HCT116 (cell line): Measurements from ENCODE around the gene USP30. TPM values are rescaled to one million over a fixed set of nuclear protein-coding genes. Genes with fewer than 3 reads are reported as not detected.

Experiments used
- ATAC-seq: fragments of 200-7000 bp; cut with Tn5 transposase; 2 replicates; pipeline ENCODE4 v1.9.1; 2020; ENCODE audit warnings: mild to moderate bottlenecking, moderate library complexity
- BruUV-seq: library from RNA; stranded (reverse); fragments of 400-500 nt; replicated peaks from 2 replicates; lab custom pipeline; 2021; lab: Mats Ljungman, UMichigan
- CTCF ChIA-PET: fragments of 300-600 bp; sonication (Branson Sonifier 250); formaldehyde crosslinking; loops from one replicate; lab custom pipeline; 2021; ENCODE audit warnings: antibody characterized with exemption; lab: Charles Lee
- POLR2A ChIA-PET: fragments of 300-600, 350-600 bp; sonication (Branson Sonifier 250); formaldehyde crosslinking; loops from one replicate; lab custom pipeline; 2021; ENCODE audit warnings: antibody characterized with exemption; lab: Charles Lee
- RAD21 ChIA-PET, 2 experiments: fragments of 300-600 bp; sonication (Branson Sonifier 250); formaldehyde crosslinking; loops; one replicate each; lab custom pipeline; 2023; ENCODE audit warnings: low total read pairs in 2 of 2; ENCODE audit not compliant: uncharacterized antibody in 2 of 2, unreplicated experiment in 2 of 2, low non-redundant PET in 1 of 2; lab: Charles Lee
- DNase-seq: peaks from one replicate; pipeline ENCODE4 v3.0.0-alpha.2; 2010; ENCODE audit warnings: low read depth, low spot score
- H2AFZ ChIP-seq: fragments of 200-600 bp; shearing (Covaris generic), sonication (generic); 2 replicates; pipeline ENCODE4 v1.6.1; 2017; ENCODE audit warnings: low read depth, mixed run types, mixed read lengths, antibody characterized with exemption, low read length; ENCODE audit not compliant: poor library complexity, severe bottlenecking
- H3K27ac ChIP-seq: 2 replicates; pipeline ENCODE4 v1.5.1; 2012; ENCODE audit warnings: low read depth, low read length
- H3K27me3 ChIP-seq: fragments of 200-600 bp; sonication (generic); 2 replicates; pipeline ENCODE4 v1.6.1; 2016; ENCODE audit warnings: mixed run types, low read length, mixed read lengths; ENCODE audit not compliant: insufficient read depth
- H3K36me3 ChIP-seq, 2 experiments: fragments of 200-500 bp in 1 of 2; fragments of 200-600 bp in 1 of 2; sonication (Bioruptor generic) in 1 of 2; sonication (generic) in 1 of 2; 2 replicates each; pipeline versions ENCODE4 v1.5.1 to v1.6.1; 2014 to 2016; ENCODE audit warnings: low read length in 2 of 2, inconsistent platforms in 1 of 2, mixed read lengths in 1 of 2, mixed run types in 1 of 2; ENCODE audit not compliant: insufficient read depth in 2 of 2, control insufficient read depth in 1 of 2
- H3K4me1 ChIP-seq, 2 experiments: fragments of 200-600 bp in 1 of 2; sonication (generic) in 1 of 2; 2 replicates each; pipeline versions ENCODE4 v1.5.1 to v1.6.1; 2012 to 2017; ENCODE audit warnings: low read length in 2 of 2, inconsistent platforms in 1 of 2, mild to moderate bottlenecking in 1 of 2, mixed read lengths in 1 of 2, mixed run types in 1 of 2, moderate library complexity in 1 of 2; ENCODE audit not compliant: insufficient read depth in 2 of 2, control insufficient read depth in 1 of 2
- H3K4me2 ChIP-seq: fragments of 200-600 bp; sonication (generic); 2 replicates; pipeline ENCODE4 v1.6.1; 2017; ENCODE audit warnings: mixed run types, low read length, mixed read lengths
- H3K4me3 ChIP-seq, 2 experiments: fragments of 200-600 bp in 1 of 2; sonication (generic) in 1 of 2; replicated peaks in 1 of 2; 2 replicates each; pipeline ENCODE4 v1.5.1; 2011 to 2016; ENCODE audit warnings: low read length in 2 of 2, control low read depth in 1 of 2, low read depth in 1 of 2, mild to moderate bottlenecking in 1 of 2, mixed read lengths in 1 of 2, mixed run types in 1 of 2
- H3K79me2 ChIP-seq: fragments of 200-600 bp; sonication (generic); 2 replicates; pipeline ENCODE4 v1.6.1; 2017; ENCODE audit warnings: mild to moderate bottlenecking, mixed run types, low read length, moderate library complexity, mixed read lengths; ENCODE audit not compliant: insufficient read depth
- H3K9ac ChIP-seq: fragments of 200-600 bp; sonication (generic); 2 replicates; pipeline ENCODE4 v1.6.1; 2016; ENCODE audit warnings: low read length, mixed read lengths
- H3K9me2 ChIP-seq: fragments of 200-600 bp; sonication (generic), shearing (Covaris generic); 2 replicates; pipeline ENCODE4 v1.6.1; 2017; ENCODE audit warnings: mixed run types, mild to moderate bottlenecking, moderate library complexity; ENCODE audit not compliant: insufficient read depth
- H3K9me3 ChIP-seq, 2 experiments: fragments of 200-500 bp in 1 of 2; fragments of 200-600 bp in 1 of 2; sonication (Bioruptor generic) in 1 of 2; sonication (generic) in 1 of 2; 2 replicates each; pipeline ENCODE4 v1.6.1; 2014 to 2017; ENCODE audit warnings: low read length in 2 of 2, mixed read lengths in 2 of 2, inconsistent platforms in 1 of 2, low read depth in 1 of 2, mild to moderate bottlenecking in 1 of 2, mixed run types in 1 of 2, moderate library complexity in 1 of 2; ENCODE audit not compliant: control insufficient read depth in 1 of 2, insufficient read depth in 1 of 2
- H4K20me1 ChIP-seq: fragments of 200-600 bp; sonication (generic), shearing (Covaris generic); 2 replicates; pipeline ENCODE4 v1.6.1; 2017; ENCODE audit warnings: mixed run types, mild to moderate bottlenecking, moderate library complexity; ENCODE audit not compliant: insufficient read depth
- ATF3 ChIP-seq: IDR thresholded peaks from 2 replicates; pipeline ENCODE4 v1.6.1; 2012
- CBX3 ChIP-seq: IDR thresholded peaks from 2 replicates; pipeline ENCODE4 v1.6.1; 2012; ENCODE audit warnings: low read depth
- CTCF ChIP-seq, 3 experiments: fragments of 200-600 bp in 1 of 3; sonication (generic) in 1 of 3; IDR thresholded peaks in 2 of 3; conservative IDR thresholded peaks in 1 of 3; 2 replicates each; pipeline ENCODE4 v1.5.1; 2012 to 2017; ENCODE audit warnings: low read depth in 2 of 3, low read length in 2 of 3, antibody characterized with exemption in 1 of 3, borderline replicate concordance in 1 of 3, control low read depth in 1 of 3, mild to moderate bottlenecking in 1 of 3, mixed read lengths in 1 of 3, mixed run types in 1 of 3, moderate library complexity in 1 of 3; ENCODE audit not compliant: insufficient read depth in 1 of 3
- ELF1 ChIP-seq: IDR thresholded peaks from 2 replicates; pipeline ENCODE4 v1.6.1; 2012; ENCODE audit warnings: low read depth, borderline replicate concordance
- JUND ChIP-seq: IDR thresholded peaks from 2 replicates; pipeline ENCODE4 v1.6.1; 2012
- MAX ChIP-seq: IDR thresholded peaks from 2 replicates; pipeline ENCODE4 v1.6.1; 2012
- POLR2AphosphoS5 ChIP-seq: IDR thresholded peaks from 2 replicates; pipeline ENCODE4 v1.6.1; 2011; ENCODE audit warnings: mild to moderate bottlenecking, low read depth, low read length, moderate library complexity
- SIN3A ChIP-seq: IDR thresholded peaks from 2 replicates; pipeline ENCODE4 v1.6.1; 2012; ENCODE audit warnings: low read depth
- SRF ChIP-seq: IDR thresholded peaks from 2 replicates; pipeline ENCODE4 v1.6.1; 2012; ENCODE audit warnings: low read depth
- YY1 ChIP-seq: IDR thresholded peaks from 2 replicates; pipeline ENCODE4 v1.6.1; 2011; ENCODE audit warnings: low read length, low read depth, moderate library complexity, mild to moderate bottlenecking; ENCODE audit not compliant: insufficient replicate concordance; ENCODE audit errors: extremely low read depth
- ZBTB33 ChIP-seq: IDR thresholded peaks from 2 replicates; pipeline ENCODE4 v1.6.1; 2011; ENCODE audit warnings: mild to moderate bottlenecking, low read length, moderate library complexity; ENCODE audit not compliant: insufficient replicate concordance; ENCODE audit errors: extremely low read depth
- ZFX ChIP-seq: fragments of 450-650 bp; IDR thresholded peaks from 2 replicates; pipeline ENCODE4 v1.6.1; 2017
- ZNF274 ChIP-seq: fragments of 200-500 bp; sonication (Bioruptor generic); IDR thresholded peaks from 2 replicates; pipeline ENCODE4 v1.6.1; 2014; ENCODE audit warnings: mild to moderate bottlenecking, low read depth, low read length, inconsistent platforms
- intact Hi-C: fragments of 100-400 bp; cut with micrococcal nuclease; formaldehyde crosslinking; loops from 2 replicates; pipeline ENCODE4 v1.10.0; 2022
- total RNA-seq: library from RNA; stranded (reverse); gene quantifications from one replicate; pipeline ENCODE4 v1.2.1, GENCODE V29; 2021; ENCODE audit not compliant: unreplicated experiment

The USP30 gene
- total RNA-seq, 1 experiment from 2014 or later = 9.2 TPM

- H2AFZ ChIP-seq = no peak overlapping the region
- POLR2A ChIA-PET = no interaction called here
- no peaks in the 10 kb centered on the region for H3K27me3 ChIP-seq
- CTCF ChIA-PET = no interaction called here
- TF ChIP-seq CTCF (IDR thresholded peaks at IDR 0.05 in 2 of 3, conservative IDR thresholded peaks at IDR 0.05 in 1 of 3; ENCODE audit: borderline replicate concordance in 1 of 3, insufficient read depth in 1 of 3, low read depth in 2 of 3, low read length in 2 of 3) (no peak), JUND (no peak), ZFX (no peak), SIN3A (no peak), ZBTB33 (no peak), POLR2AphosphoS5 (no peak), ELF1 (no peak), CBX3 (no peak), SRF (no peak), YY1 (no peak), ATF3 (no peak), ZNF274 (no peak), MAX (no peak)
- H3K4me1 ChIP-seq = no peaks in the 10 kb centered on the region
- BruUV-seq = no TSS peak
- peaks cover 12 to 27% of the 10 kb centered on the region in 2 experiments; a peak in 3 of 4 replicates for H3K36me3 ChIP-seq
- no peaks in the 10 kb centered on the region for H3K9me2 ChIP-seq
- no peak overlapping the region for H3K27ac ChIP-seq
- no peaks in the 10 kb centered on the region for H3K9me3 ChIP-seq
- no peak overlapping the region for H3K4me3 ChIP-seq
- no peaks in the 10 kb centered on the region for H4K20me1 ChIP-seq
- RAD21 ChIA-PET = no interaction called here
- DNase-seq = no peak
- no peak overlapping the region for H3K4me2 ChIP-seq
- H3K9ac ChIP-seq = no peak overlapping the region
- no peak for ATAC-seq
- H3K79me2 ChIP-seq = no peaks in the 10 kb centered on the region; the same call in 1 of the 2 replicates
- intact Hi-C loops = no loop called here
These were observed 32.0 kb downstream of the USP30 start for GRCh38 chr12:109084425-109084824.
